Measurements from ENCODE around the gene GPR152.
A peak's percentile ranks its signal among the peaks of the same experiment; 100 is the strongest.
"Not testable (repeated sequence)": the region's sequence is repeated elsewhere in the genome, so short reads cannot be mapped to it uniquely, and the experiment has no call there.

Gene GPR152

GRCh38 chr11:67466962-67467771, 14.6 kb upstream of the GPR152 start:
- Histone ChIP-seq H2BK12ac (ENCODE audit: low read length) (no peak overlapping the region), H2AK5ac (ENCODE audit: low read depth, low read length) (peak overlapping the region; percentile 61), H3K4me2 (ENCODE audit: insufficient read depth, low read length, poor library complexity, severe bottlenecking) (no peak overlapping the region), H3K36me3 (replicated peaks in 1 of 2; ENCODE audit: control insufficient read depth in 2 of 2, insufficient read depth in 2 of 2, low read length in 2 of 2) (peaks cover 0 to 11% of the 10 kb centered on the region in 2 donors), H3K4me1 (ENCODE audit: control insufficient read depth in 2 of 2, insufficient read depth in 1 of 2, low read depth in 1 of 2, low read length in 2 of 2) (peaks cover 11 to 15% of the 10 kb centered on the region in 2 donors), H4K91ac (ENCODE audit: low read depth, low read length, poor library complexity) (no peak overlapping the region), H2BK120ac (ENCODE audit: low read depth, low read length) (no peak overlapping the region), H3K79me1 (ENCODE audit: low read depth, low read length) (peaks cover 5% of the 10 kb centered on the region), H2AFZ (ENCODE audit: low read length) (no peak overlapping the region), H3K4ac (ENCODE audit: low read length) (peak overlapping the region; percentile 84), H2BK15ac (ENCODE audit: low read length) (peak overlapping the region; percentile 75), H4K8ac (ENCODE audit: low read depth, low read length) (no peak overlapping the region), H3K9ac (ENCODE audit: low read depth, low read length, poor library complexity) (no peak overlapping the region), H3K9me3 (replicated peaks in 1 of 2; ENCODE audit: control insufficient read depth in 2 of 2, insufficient read depth in 1 of 2, low read depth in 1 of 2, low read length in 2 of 2) (peaks cover 0 to 1% of the 10 kb centered on the region in 2 donors), H3K27me3 (ENCODE audit: control insufficient read depth in 3 of 3, insufficient read depth in 3 of 3, low read depth in 1 of 3, low read length in 3 of 3) (peaks cover 0 to 2% (median 0%) of the 10 kb centered on the region in 3 experiments), H2BK5ac (ENCODE audit: low read length) (peak overlapping the region; percentile 53), H3K27ac (replicated peaks; ENCODE audit: low read length) (no peak overlapping the region), H3K23ac (ENCODE audit: low read depth, low read length, poor library complexity) (peak overlapping the region; percentile 73), H3K4me3 (ENCODE audit: low read length in 2 of 2) (peak overlapping the region in 1 of 2 donors; percentile 9), H3K18ac (ENCODE audit: low read length) (peak overlapping the region; percentile 48), H3K14ac (ENCODE audit: low read length) (no peak overlapping the region)
- WGBS, 2 donors (ENCODE audit: extremely low coverage in 2 of 2, insufficient read length in 2 of 2, insufficient replicate concordance in 1 of 2), result no CpG with 5 or more reads among the region's 11 CpGs
- DNase-seq (ENCODE audit: low spot score), result no peak

DNA sequence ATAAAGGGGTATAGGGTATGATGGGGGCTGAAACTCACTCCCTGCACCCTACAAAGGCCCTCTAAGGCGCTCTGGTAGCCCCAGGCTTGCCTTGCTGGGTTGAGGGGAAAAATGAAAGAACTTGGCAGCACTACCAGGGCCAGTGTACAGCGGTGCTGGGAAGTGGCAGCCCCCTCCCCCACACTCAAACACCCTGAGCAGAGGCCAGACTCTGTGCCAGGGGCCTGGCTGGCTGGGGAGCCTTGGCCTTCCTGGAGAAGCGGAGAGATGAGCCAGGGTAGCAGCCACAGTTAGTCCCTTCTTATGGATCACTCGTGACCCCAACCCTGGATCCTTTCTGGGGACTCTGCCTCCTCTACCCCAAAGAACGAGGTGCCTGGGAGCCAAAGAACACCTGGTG, 13.8 kb upstream of the GPR152 start:
- Histone ChIP-seq H3K23ac (ENCODE audit: low read depth, low read length, poor library complexity) (no peak overlapping the region), H2AFZ (ENCODE audit: low read length) (no peak overlapping the region), H3K36me3 (replicated peaks in 1 of 2; ENCODE audit: control insufficient read depth in 2 of 2, insufficient read depth in 2 of 2, low read length in 2 of 2) (peaks cover 0 to 11% of the 10 kb centered on the region in 2 donors), H3K14ac (ENCODE audit: low read length) (no peak overlapping the region), H2BK15ac (ENCODE audit: low read length) (no peak overlapping the region), H3K9me3 (replicated peaks in 1 of 2; ENCODE audit: control insufficient read depth in 2 of 2, insufficient read depth in 1 of 2, low read depth in 1 of 2, low read length in 2 of 2) (peaks cover 0 to 1% of the 10 kb centered on the region in 2 donors), H3K27me3 (ENCODE audit: control insufficient read depth in 3 of 3, insufficient read depth in 3 of 3, low read depth in 1 of 3, low read length in 3 of 3) (no peaks in the 10 kb centered on the region), H4K8ac (ENCODE audit: low read depth, low read length) (no peak overlapping the region), H2BK12ac (ENCODE audit: low read length) (no peak overlapping the region), H4K91ac (ENCODE audit: low read depth, low read length, poor library complexity) (no peak overlapping the region), H3K4me3 (ENCODE audit: low read length in 2 of 2) (no peak overlapping the region), H3K79me1 (ENCODE audit: low read depth, low read length) (peaks cover 5% of the 10 kb centered on the region), H3K9ac (ENCODE audit: low read depth, low read length, poor library complexity) (no peak overlapping the region), H3K4ac (ENCODE audit: low read length) (no peak overlapping the region), H2BK120ac (ENCODE audit: low read depth, low read length) (no peak overlapping the region), H2BK5ac (ENCODE audit: low read length) (no peak overlapping the region), H3K4me1 (ENCODE audit: control insufficient read depth in 2 of 2, insufficient read depth in 1 of 2, low read depth in 1 of 2, low read length in 2 of 2) (peaks cover 11 to 15% of the 10 kb centered on the region in 2 donors), H3K18ac (ENCODE audit: low read length) (no peak overlapping the region), H3K4me2 (ENCODE audit: insufficient read depth, low read length, poor library complexity, severe bottlenecking) (no peak overlapping the region), H3K27ac (replicated peaks; ENCODE audit: low read length) (peak overlapping the region; percentile 20), H2AK5ac (ENCODE audit: low read depth, low read length) (no peak overlapping the region)
- WGBS, 2 donors (ENCODE audit: extremely low coverage in 2 of 2, insufficient read length in 2 of 2, insufficient replicate concordance in 1 of 2), result no CpG with 5 or more reads among the region's 5 CpGs
- no peak for DNase-seq (ENCODE audit: low spot score)

GRCh38 chr11:67465530-67465929, 13.0 kb upstream of the GPR152 start:
- peak overlapping the region; percentile 94 for H2AK5ac ChIP-seq (ENCODE audit: low read depth, low read length)
- not testable (repeated sequence) for H2AFZ ChIP-seq (ENCODE audit: low read length); H3K23ac ChIP-seq (ENCODE audit: low read depth, low read length, poor library complexity); H3K14ac ChIP-seq (ENCODE audit: low read length); H3K79me1 ChIP-seq (ENCODE audit: low read depth, low read length); H4K91ac ChIP-seq (ENCODE audit: low read depth, low read length, poor library complexity); H2BK15ac ChIP-seq (ENCODE audit: low read length); H3K4ac ChIP-seq (ENCODE audit: low read length); H2BK12ac ChIP-seq (ENCODE audit: low read length); H2BK120ac ChIP-seq (ENCODE audit: low read depth, low read length); H3K27ac ChIP-seq (replicated peaks; ENCODE audit: low read length); H3K27me3 ChIP-seq (ENCODE audit: control insufficient read depth in 3 of 3, insufficient read depth in 3 of 3, low read depth in 1 of 3, low read length in 3 of 3); H4K8ac ChIP-seq (ENCODE audit: low read depth, low read length); H3K9ac ChIP-seq (ENCODE audit: low read depth, low read length, poor library complexity); H2BK5ac ChIP-seq (ENCODE audit: low read length); H3K9me3 ChIP-seq (replicated peaks in 1 of 2; ENCODE audit: control insufficient read depth in 2 of 2, insufficient read depth in 1 of 2, low read depth in 1 of 2, low read length in 2 of 2); H3K18ac ChIP-seq (ENCODE audit: low read length); DNase-seq (ENCODE audit: low spot score)
- H3K4me2 ChIP-seq (ENCODE audit: insufficient read depth, low read length, poor library complexity, severe bottlenecking), result peak overlapping the region; percentile 90
- peak overlapping the region; percentile 58 to 93 for H3K4me3 ChIP-seq (ENCODE audit: low read length in 2 of 2)
- WGBS, 2 donors (ENCODE audit: extremely low coverage in 2 of 2, insufficient read length in 2 of 2, insufficient replicate concordance in 1 of 2), result no CpG with 5 or more reads among the region's 2 CpGs
- peaks cover 11 to 15% of the 10 kb centered on the region in 2 donors for H3K4me1 ChIP-seq (ENCODE audit: control insufficient read depth in 2 of 2, insufficient read depth in 1 of 2, low read depth in 1 of 2, low read length in 2 of 2)
- H3K36me3 ChIP-seq (replicated peaks in 1 of 2; ENCODE audit: control insufficient read depth in 2 of 2, insufficient read depth in 2 of 2, low read length in 2 of 2), result peaks cover 0 to 11% of the 10 kb centered on the region in 2 donors

DNA sequence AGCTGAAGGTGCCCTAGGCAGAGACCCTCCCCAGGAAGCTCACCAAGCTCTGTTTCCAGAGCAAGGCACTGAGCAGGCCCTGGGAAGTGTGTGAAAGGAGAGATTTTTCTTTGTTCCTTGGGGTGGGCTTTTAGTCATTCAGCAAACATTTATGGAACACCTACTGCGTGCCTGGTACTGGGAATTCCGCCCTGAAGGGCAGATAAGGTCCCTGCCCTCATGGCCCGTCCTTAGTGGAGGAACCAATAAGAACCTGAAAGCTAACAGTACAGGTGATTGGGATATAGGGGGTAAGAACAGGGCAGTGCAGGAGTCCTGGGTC, 12.6 kb upstream of the GPR152 start:
- H3K79me1 ChIP-seq (ENCODE audit: low read depth, low read length), result peaks cover 5% of the 10 kb centered on the region
- H3K9me3 ChIP-seq (replicated peaks in 1 of 2; ENCODE audit: control insufficient read depth in 2 of 2, insufficient read depth in 1 of 2, low read depth in 1 of 2, low read length in 2 of 2), result peaks cover 0 to 1% of the 10 kb centered on the region in 2 donors
- peak overlapping the region; percentile 58 to 93 for H3K4me3 ChIP-seq (ENCODE audit: low read length in 2 of 2)
- peak overlapping the region; percentile 96 for H3K18ac ChIP-seq (ENCODE audit: low read length)
- no peak overlapping the region for H2BK12ac ChIP-seq (ENCODE audit: low read length)
- peak overlapping the region; percentile 99 for H3K9ac ChIP-seq (ENCODE audit: low read depth, low read length, poor library complexity)
- whole genome bisulfite sequencing, 2 donors (ENCODE audit: extremely low coverage in 2 of 2, insufficient read length in 2 of 2, insufficient replicate concordance in 1 of 2), result no CpG with 5 or more reads among the region's 3 CpGs
- H3K4ac ChIP-seq (ENCODE audit: low read length), result peak overlapping the region; percentile 85
- no peak overlapping the region for H3K14ac ChIP-seq (ENCODE audit: low read length)
- peak overlapping the region; percentile 19 for H2BK15ac ChIP-seq (ENCODE audit: low read length)
- H3K4me2 ChIP-seq (ENCODE audit: insufficient read depth, low read length, poor library complexity, severe bottlenecking), result peak overlapping the region; percentile 90
- H4K91ac ChIP-seq (ENCODE audit: low read depth, low read length, poor library complexity), result peak overlapping the region; percentile 87
- peak overlapping the region; percentile 61 for H3K27ac ChIP-seq (replicated peaks; ENCODE audit: low read length)
- peak overlapping the region; percentile 94 for H2AK5ac ChIP-seq (ENCODE audit: low read depth, low read length)
- H3K36me3 ChIP-seq (replicated peaks in 1 of 2; ENCODE audit: control insufficient read depth in 2 of 2, insufficient read depth in 2 of 2, low read length in 2 of 2), result peaks cover 0 to 11% of the 10 kb centered on the region in 2 donors
- H2BK5ac ChIP-seq (ENCODE audit: low read length), result peak overlapping the region; percentile 91
- peak overlapping the region; percentile 83 for H2AFZ ChIP-seq (ENCODE audit: low read length)
- no peak overlapping the region for H4K8ac ChIP-seq (ENCODE audit: low read depth, low read length)
- H3K4me1 ChIP-seq (ENCODE audit: control insufficient read depth in 2 of 2, insufficient read depth in 1 of 2, low read depth in 1 of 2, low read length in 2 of 2), result peaks cover 11 to 15% of the 10 kb centered on the region in 2 donors
- H3K23ac ChIP-seq (ENCODE audit: low read depth, low read length, poor library complexity), result no peak overlapping the region
- no peaks in the 10 kb centered on the region for H3K27me3 ChIP-seq (ENCODE audit: control insufficient read depth in 3 of 3, insufficient read depth in 3 of 3, low read depth in 1 of 3, low read length in 3 of 3)
- DNase-seq (ENCODE audit: low spot score), result no peak
- H2BK120ac ChIP-seq (ENCODE audit: low read depth, low read length), result no peak overlapping the region
